ENCODE data around the gene EPAS1.

GRCh38 chr2:46413111-46413510 lies 115.9 kb downstream of the EPAS1 start:
- TF ChIP-seq POLR2A (IDR thresholded peaks at IDR 0.05; ENCODE audit: low read length) (no peak), GATA1 (IDR thresholded peaks at IDR 0.05; ENCODE audit: low read depth, low read length) (no peak)

All from erythroblast (primary cell).